Measurements from ENCODE around the gene DPYD. TPM values are rescaled to one million over a fixed set of nuclear protein-coding genes. Genes with fewer than 3 reads are reported as not detected.

The DPYD gene
- total RNA-seq, 1 experiment from 2014 or later: 24.5 TPM

DNA sequence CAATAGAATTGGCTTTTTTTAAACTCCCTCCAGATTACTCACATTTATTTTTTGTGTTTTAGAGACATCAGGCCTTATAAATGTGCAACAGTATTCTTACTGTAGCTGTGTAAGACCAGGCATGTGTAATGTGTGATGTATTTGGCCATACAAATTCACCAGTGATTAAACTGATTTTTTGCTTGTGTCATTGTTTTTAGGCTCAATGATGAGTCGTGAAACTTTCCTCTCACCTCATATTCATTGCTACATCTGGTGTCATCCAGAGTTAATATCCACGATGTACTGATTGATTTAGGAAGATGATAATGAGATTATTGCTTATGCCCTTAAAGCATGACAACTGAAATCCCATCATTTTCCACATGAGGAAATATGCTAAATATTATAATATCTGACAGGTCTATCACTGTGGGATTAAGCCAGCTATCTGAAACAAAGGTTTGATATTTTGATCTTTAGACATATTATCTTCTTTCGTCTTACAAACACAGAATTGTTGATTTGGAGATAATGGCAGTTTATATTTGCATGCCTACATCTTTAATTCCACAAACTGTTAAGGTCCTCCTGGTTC, 711.4 kb downstream of the DPYD start:
- no peak for DNase-seq
- no peaks in the 10 kb centered on the region for H3K9me3 ChIP-seq
- no peaks in the 10 kb centered on the region for H3K27me3 ChIP-seq
- H3K4me3 ChIP-seq: no peak overlapping the region
- H3K36me3 ChIP-seq: no peaks in the 10 kb centered on the region

DNA sequence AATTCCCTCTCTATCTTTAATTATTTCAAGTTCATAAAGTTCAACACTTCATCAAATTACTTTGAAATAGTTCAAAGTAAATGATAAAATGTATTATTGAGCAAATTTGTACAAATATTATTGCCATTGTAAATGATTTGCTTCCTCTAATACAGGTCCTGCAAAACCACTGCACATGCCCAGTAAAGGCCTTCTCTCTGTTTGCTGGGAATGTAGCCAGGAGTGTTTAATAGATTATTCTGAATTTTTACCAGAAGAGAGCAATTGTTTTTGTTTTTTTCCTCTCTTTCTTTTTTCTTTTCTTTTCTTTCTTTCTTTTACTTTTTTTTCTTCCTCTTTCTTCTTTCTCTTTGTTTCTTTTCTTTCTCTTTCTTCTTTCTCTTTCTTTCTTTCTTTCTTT, 713.0 kb downstream of the DPYD start:
- no peak for DNase-seq
- Histone ChIP-seq H3K4me3 (no peak overlapping the region), H3K36me3 (no peaks in the 10 kb centered on the region), H3K9me3 (no peaks in the 10 kb centered on the region), H3K27me3 (no peaks in the 10 kb centered on the region)

DNA sequence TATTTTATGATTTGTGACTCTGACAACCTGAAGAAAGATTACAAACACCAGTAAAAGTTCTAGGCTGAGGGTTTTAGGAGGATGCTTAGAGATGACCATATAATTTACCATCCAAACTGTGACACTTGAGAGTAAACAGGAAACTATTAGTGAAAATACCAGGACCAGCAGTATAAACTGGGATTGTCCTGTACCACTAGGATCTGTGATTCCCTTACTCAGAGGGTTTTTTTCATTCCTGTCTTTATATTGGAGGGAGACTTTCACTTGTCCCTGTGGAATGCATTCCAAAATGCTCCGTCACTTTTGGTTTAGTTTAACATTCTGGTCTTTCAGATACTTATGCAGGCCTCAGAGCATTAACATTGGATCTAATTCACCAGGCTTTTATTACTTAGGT, 716.4 kb downstream of the DPYD start:
- no peak overlapping the region for H3K4me3 ChIP-seq
- DNase-seq: no peak

GRCh38 chr1:97202481-97203380, 718.1 kb downstream of the DPYD start:
- H3K4me3 ChIP-seq: no peak overlapping the region
- H3K27me3 ChIP-seq: no peaks in the 10 kb centered on the region
- H3K9me3 ChIP-seq: no peaks in the 10 kb centered on the region
- DNase-seq: no peak
- no peaks in the 10 kb centered on the region for H3K36me3 ChIP-seq

More for the DNA sequence above, 716.4 kb downstream of the DPYD start:
- H3K36me3 ChIP-seq: no peaks in the 10 kb centered on the region
- no peaks in the 10 kb centered on the region for H3K9me3 ChIP-seq
- H3K27me3 ChIP-seq: no peaks in the 10 kb centered on the region

DNA sequence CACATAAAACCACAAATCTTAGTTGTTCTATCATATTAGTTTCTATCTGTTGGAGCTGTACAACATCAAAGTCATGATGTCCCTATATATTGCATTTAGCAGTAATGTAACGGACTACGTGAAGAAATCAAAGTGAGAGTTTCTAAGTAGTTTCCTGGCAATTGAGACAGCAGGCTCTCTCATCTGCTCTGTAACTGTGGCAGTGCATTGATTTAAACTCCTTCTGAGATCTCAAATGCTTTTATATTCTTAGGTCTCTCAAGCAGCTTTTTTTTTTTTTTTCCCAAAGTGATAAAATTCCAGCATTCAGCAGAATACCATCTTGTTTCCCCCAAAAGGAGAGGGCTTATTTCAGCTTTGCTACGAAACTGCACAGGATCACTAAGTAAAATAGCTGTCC, 719.2 kb downstream of the DPYD start:
- Histone ChIP-seq H3K27me3 (no peaks in the 10 kb centered on the region), H3K9me3 (no peaks in the 10 kb centered on the region), H3K4me3 (no peak overlapping the region), H3K36me3 (no peaks in the 10 kb centered on the region)
- DNase-seq: no peak

- Histone ChIP-seq H3K4me3 (no peak overlapping the region), H3K27me3 (no peaks in the 10 kb centered on the region), H3K9me3 (no peaks in the 10 kb centered on the region), H3K36me3 (no peaks in the 10 kb centered on the region)
- DNase-seq: no peak
These were observed 720.2 kb downstream of the DPYD start for GRCh38 chr1:97200595-97200994.

DNA sequence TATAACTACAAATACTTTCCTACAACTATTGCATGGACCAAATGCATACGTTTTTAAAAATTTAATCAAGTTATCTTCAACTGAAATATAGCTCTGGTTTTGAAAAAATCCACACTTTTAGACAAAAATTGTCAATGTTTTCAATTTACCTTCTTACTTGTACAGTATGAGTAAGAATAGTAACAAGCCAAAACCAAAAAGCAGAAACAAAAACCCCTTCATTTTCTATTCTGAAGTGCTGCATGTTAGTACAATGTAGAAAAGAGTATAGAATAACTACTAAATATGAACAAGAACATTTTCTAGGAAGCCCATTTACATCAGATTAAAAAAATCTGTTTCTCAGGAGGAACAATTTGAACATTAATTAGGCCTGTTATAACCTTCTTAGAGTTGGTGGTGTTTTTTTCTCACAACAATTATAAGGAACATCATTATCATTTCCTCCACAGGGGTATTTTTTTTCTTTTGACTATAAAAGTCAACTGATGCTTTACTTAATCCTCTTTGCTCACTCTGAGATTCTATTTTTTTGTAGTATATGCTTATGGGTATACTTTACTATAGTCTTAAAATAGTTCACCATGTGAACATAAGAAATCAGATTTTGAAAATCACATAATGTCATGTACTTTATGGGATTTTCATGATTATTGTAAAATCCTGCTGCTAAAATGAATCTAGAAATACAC, 723.9 kb downstream of the DPYD start:
- no peaks in the 10 kb centered on the region for H3K27me3 ChIP-seq
- no peaks in the 10 kb centered on the region for H3K36me3 ChIP-seq
- H3K4me3 ChIP-seq: no peak overlapping the region
- DNase-seq: no peak
- H3K9me3 ChIP-seq: no peaks in the 10 kb centered on the region

DNA sequence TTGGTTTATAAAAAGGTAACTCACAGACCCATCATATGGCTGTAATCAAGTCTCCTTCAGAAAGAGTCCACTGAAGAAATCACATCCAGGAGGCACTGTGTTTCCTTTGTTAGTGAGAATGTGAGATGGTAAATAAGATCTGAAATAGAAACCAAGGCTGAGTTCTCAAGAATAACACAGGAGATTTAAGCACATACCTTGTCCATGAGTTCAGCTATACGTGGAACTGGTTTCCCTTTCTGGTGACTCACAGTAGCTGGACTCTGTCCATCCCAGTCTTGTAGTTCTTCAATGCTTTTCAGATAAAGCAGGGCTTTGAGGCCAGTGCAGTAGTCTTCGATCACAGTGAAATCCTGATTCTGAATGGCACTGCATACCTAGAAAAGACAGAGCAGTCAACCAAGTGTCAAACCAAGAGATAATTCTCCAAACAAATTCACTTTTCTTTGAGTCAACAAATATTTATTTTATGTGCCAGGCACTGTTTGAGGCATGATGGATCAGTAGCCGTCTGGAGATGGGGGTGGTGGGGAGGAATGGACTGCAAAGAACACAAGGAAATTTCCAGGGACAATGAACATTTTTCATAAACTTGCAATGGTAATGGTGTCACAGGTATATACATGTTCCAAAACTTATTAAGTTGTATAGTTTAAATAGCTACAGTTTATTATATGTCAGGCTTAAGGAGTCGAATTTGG, 727.8 kb downstream of the DPYD start:
- no peaks in the 10 kb centered on the region for H3K9me3 ChIP-seq
- H3K36me3 ChIP-seq: no peaks in the 10 kb centered on the region
- H3K4me3 ChIP-seq: peak overlapping the region; percentile 6
- H3K27me3 ChIP-seq: no peaks in the 10 kb centered on the region
- peak; percentile 90 for DNase-seq

DNA sequence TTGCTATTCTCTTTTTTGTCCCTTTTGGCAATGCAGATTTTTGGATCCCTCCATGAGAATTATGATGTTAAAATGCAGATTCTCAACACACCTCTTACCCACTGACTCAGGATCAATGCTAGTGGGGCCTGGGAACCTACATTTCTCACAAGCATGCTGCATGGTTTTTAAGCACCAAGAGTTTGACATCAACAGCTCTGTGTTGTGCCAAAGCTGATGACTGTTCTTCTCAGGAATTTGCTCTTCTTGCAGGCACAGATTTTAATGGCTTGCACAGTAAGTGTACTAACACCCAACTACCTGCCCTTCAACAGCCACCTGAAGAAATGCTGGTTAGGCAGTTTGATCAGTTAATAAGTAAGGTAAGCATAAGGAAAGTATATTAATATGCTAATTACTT, 730.5 kb downstream of the DPYD start:
- Histone ChIP-seq H3K27me3 (no peaks in the 10 kb centered on the region), H3K4me3 (no peak overlapping the region), H3K9me3 (no peaks in the 10 kb centered on the region), H3K36me3 (no peaks in the 10 kb centered on the region)
- peak; percentile 33 for DNase-seq

DNA sequence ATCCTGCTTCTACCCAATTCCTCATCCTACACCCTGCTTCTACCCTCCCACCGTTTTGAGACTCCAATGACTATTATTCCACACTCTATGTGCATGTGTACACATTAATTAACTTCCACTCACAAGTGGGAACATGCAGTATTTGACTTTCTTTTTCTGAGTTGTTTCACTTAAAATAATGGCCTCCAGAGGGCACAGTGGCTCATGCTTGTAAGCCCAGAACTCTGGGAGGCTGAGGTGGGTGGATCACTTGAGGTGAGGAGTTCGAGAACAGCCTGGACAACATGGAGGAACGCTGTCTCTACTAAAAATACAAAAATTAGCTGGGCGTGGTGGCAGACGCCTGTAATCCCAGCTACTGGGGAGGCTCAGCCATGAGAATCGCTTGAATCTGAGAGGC, 734.5 kb downstream of the DPYD start:
- no peaks in the 10 kb centered on the region; the same call in 1 of the 2 replicates for H3K36me3 ChIP-seq
- H3K27me3 ChIP-seq: no peaks in the 10 kb centered on the region
- DNase-seq: no peak
- no peak overlapping the region for H3K4me3 ChIP-seq
- no peaks in the 10 kb centered on the region for H3K9me3 ChIP-seq

GRCh38 chr1:97174039-97174704, 746.7 kb downstream of the DPYD start:
- Histone ChIP-seq H3K9me3 (no peaks in the 10 kb centered on the region), H3K27me3 (no peaks in the 10 kb centered on the region), H3K4me3 (no peak overlapping the region), H3K36me3 (no peaks in the 10 kb centered on the region)
- DNase-seq: peak; percentile 78

DNA sequence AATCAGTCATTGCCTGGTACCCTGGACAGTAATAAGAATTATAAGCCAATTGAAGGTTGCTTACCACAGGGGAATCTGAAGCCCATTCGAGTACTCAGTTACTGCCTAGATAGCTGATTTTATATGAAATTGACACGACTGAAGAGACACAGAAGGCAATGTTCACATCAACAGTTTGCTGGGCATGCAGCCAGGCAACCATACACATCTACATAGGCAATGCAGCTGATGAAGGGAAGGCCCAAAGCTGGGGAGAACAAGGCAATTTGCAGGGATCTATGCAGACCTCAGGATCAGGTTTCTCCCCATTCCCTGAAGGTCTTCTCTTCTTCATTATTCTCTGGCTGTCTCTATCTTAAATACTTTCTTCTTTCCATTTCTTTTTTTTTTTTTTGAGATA, 750.5 kb downstream of the DPYD start:
- DNase-seq: no peak
- Histone ChIP-seq H3K9me3 (no peaks in the 10 kb centered on the region), H3K4me3 (no peak overlapping the region), H3K36me3 (no peaks in the 10 kb centered on the region), H3K27me3 (no peaks in the 10 kb centered on the region)

DNA sequence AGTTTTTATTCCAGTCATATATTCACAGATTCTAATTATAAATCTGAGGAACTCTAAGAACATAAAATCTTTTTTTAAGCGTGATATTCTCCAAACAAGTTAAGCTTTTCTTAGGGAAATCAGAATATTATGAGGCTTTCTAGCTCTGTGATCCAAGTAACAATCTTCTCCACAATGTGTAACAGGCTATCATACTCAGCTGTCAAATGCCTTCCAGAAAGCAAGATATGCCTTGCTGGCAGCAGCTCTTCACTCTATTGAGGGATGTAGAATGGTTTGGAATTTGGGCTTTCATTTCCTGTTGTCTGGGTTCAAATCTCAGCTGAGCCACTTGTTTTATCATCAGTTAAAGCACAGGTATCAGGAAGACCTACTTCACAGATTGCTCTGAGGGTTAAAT, 752.8 kb downstream of the DPYD start:
- DNase-seq: no peak
- Histone ChIP-seq H3K27me3 (no peaks in the 10 kb centered on the region), H3K9me3 (peaks cover 2% of the 10 kb centered on the region)

DNA sequence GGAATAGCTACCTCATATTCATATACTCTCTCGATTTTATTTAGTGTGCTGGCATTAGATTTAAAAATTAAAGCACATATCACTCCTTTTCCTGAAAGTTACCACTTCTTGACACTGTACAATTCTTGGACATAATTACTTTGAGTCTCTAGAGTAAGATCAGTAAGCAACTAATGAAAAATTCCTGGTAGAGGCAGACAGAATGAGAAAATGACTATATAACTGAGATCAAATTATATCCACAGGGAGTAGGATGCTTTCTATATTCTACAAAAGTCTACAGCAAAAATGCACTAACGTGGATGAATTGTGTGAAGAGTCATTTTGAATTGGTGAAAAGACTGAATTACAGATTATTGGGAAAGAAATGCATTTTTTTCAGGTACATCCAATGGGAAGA, 753.6 kb downstream of the DPYD start:
- Histone ChIP-seq H3K4me3 (no peak overlapping the region), H3K27me3 (no peaks in the 10 kb centered on the region), H3K9me3 (peaks cover 2% of the 10 kb centered on the region), H3K36me3 (no peaks in the 10 kb centered on the region)
- DNase-seq: no peak

More for the DNA sequence above, 752.8 kb downstream of the DPYD start:
- Histone ChIP-seq H3K36me3 (no peaks in the 10 kb centered on the region), H3K4me3 (no peak overlapping the region)

DNA sequence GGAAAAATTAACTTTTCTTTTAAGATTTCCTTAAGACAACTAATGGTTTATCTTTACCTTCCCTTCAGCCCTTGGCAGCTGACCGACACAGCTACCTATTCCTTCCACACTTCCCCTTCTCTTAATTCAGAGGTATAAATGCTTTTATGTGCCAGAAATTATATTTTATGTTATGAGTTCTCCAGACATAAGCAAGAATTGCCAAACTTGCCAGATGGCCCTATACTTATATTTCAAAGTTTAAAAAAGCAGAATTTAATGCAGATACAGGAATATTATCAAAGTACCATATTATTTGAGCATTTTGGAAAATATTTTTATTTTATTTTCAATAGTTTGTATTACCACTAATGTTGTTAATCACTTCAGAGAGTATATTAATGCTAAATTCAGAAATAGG, 754.2 kb downstream of the DPYD start:
- no peaks in the 10 kb centered on the region for H3K27me3 ChIP-seq
- H3K4me3 ChIP-seq: no peak overlapping the region
- H3K36me3 ChIP-seq: no peaks in the 10 kb centered on the region
- H3K9me3 ChIP-seq: peaks cover 2% of the 10 kb centered on the region
- DNase-seq: no peak

- DNase-seq: no peak
- Histone ChIP-seq H3K27me3 (no peaks in the 10 kb centered on the region), H3K36me3 (no peaks in the 10 kb centered on the region), H3K4me3 (no peak overlapping the region), H3K9me3 (peaks cover 2% of the 10 kb centered on the region)
These were observed 756.6 kb downstream of the DPYD start for GRCh38 chr1:97164276-97164639.

Measured in MG63 (cell line).